GM12873 (cell line): ENCODE results near the gene ZSCAN30.

Source experiments
- TF ChIP-seq, protein P1 (sequence below): IDR thresholded peaks from 2 replicates; pipeline ENCODE4 v1.5.1; 2012; ENCODE audit warnings: low read depth, mild to moderate bottlenecking, moderate library complexity, low read length, control low read depth; ENCODE audit not compliant: insufficient read depth; ENCODE audit errors: missing control alignments

The ZSCAN30 gene

GRCh38 chr18:35290094-35290735, at the start of gene ZSCAN30:
Gene ZSCAN30 (minus strand): TSS chr18:35290229. CDS start chr18:35264352, 25,877 bp downstream.
- TF ChIP-seq, protein P1, sequence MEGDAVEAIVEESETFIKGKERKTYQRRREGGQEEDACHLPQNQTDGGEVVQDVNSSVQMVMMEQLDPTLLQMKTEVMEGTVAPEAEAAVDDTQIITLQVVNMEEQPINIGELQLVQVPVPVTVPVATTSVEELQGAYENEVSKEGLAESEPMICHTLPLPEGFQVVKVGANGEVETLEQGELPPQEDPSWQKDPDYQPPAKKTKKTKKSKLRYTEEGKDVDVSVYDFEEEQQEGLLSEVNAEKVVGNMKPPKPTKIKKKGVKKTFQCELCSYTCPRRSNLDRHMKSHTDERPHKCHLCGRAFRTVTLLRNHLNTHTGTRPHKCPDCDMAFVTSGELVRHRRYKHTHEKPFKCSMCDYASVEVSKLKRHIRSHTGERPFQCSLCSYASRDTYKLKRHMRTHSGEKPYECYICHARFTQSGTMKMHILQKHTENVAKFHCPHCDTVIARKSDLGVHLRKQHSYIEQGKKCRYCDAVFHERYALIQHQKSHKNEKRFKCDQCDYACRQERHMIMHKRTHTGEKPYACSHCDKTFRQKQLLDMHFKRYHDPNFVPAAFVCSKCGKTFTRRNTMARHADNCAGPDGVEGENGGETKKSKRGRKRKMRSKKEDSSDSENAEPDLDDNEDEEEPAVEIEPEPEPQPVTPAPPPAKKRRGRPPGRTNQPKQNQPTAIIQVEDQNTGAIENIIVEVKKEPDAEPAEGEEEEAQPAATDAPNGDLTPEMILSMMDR = no peak

- TF ChIP-seq, protein P1 = no peak
These were observed 47.3 kb upstream of the ZSCAN30 start for GRCh38 chr18:35337286-35337685.

GRCh38 chr18:35335866-35336265, 45.8 kb upstream of the ZSCAN30 start:
- TF ChIP-seq, protein P1 = no peak

- TF ChIP-seq, protein P1 = no peak
These were observed 44.8 kb upstream of the ZSCAN30 start for GRCh38 chr18:35334821-35335220.

DNA sequence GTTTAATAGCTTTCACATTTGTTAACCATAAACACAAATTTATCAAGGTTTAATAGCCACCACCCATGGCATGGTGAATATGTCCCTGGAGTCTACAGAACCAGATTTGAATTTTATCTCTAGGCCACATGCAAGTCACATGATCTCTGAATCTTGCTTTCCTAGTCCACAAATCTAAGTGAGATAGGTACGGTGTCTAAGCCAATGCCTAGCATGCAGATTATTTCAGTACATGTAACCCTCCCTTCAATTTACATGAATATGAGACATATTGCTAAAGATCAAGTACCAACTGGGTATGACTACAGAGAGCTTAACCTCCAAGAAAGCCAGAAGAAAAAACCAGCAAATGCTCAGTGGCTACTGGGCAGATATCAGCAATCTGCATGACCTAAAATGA, 44.2 kb upstream of the ZSCAN30 start:
- TF ChIP-seq, protein P1 = no peak

- TF ChIP-seq, protein P1 = no peak
These were observed 41.5 kb upstream of the ZSCAN30 start for GRCh38 chr18:35331367-35332087.

- TF ChIP-seq, protein P1 = no peak
These were observed 38.8 kb upstream of the ZSCAN30 start for GRCh38 chr18:35328868-35329267.
